ENCODE measurements around the gene HDAC4. TPM values are rescaled to one million over a fixed set of nuclear protein-coding genes. Genes with fewer than 3 reads are reported as not detected.
"Not testable (repeated sequence)": the region's sequence is repeated elsewhere in the genome, so short reads cannot be mapped to it uniquely, and the experiment has no call there.

The HDAC4 gene
- total RNA-seq, 1 donor from 2014 or later: 65.7 TPM

- H3K27ac ChIP-seq: no peak overlapping the region
- H3K36me3 ChIP-seq: no peaks in the 10 kb centered on the region
- H3K4me3 ChIP-seq: no peak overlapping the region
- DNase-seq (ENCODE audit: low spot score in 2 of 2): no peak
- no peaks in the 10 kb centered on the region for H3K4me1 ChIP-seq
- intact Hi-C loops (cut with DNase I): no loop called here
- no peak for TF ChIP-seq CTCF (IDR thresholded peaks at IDR 0.05)
- no peaks in the 10 kb centered on the region for H3K27me3 ChIP-seq
- no peaks in the 10 kb centered on the region for H3K9me3 ChIP-seq
These were observed 361.9 kb downstream of the HDAC4 start for GRCh38 chr2:239038773-239039478.

- DNase-seq (ENCODE audit: low spot score in 2 of 2); intact Hi-C loops (cut with DNase I): not testable (repeated sequence)
These were observed 362.5 kb downstream of the HDAC4 start for GRCh38 chr2:239038284-239038683.

GRCh38 chr2:239037559-239037910 lies 363.3 kb downstream of the HDAC4 start:
- H3K4me1 ChIP-seq: no peaks in the 10 kb centered on the region
- H3K36me3 ChIP-seq: no peaks in the 10 kb centered on the region
- H3K27me3 ChIP-seq: no peaks in the 10 kb centered on the region
- no peak overlapping the region for H3K27ac ChIP-seq
- no peak overlapping the region for H3K4me3 ChIP-seq
- TF ChIP-seq CTCF (IDR thresholded peaks at IDR 0.05): no peak
- no peaks in the 10 kb centered on the region for H3K9me3 ChIP-seq
- no peak for DNase-seq (ENCODE audit: low spot score in 2 of 2)
- intact Hi-C loops (cut with DNase I): no loop called here

More at GRCh38 chr2:239038284-239038683, 362.5 kb downstream of the HDAC4 start:
- H3K9me3 ChIP-seq, H3K27ac ChIP-seq, H3K4me3 ChIP-seq, H3K4me1 ChIP-seq, H3K36me3 ChIP-seq, H3K27me3 ChIP-seq: not testable (repeated sequence)

GRCh38 chr2:239036819-239037558 lies 363.8 kb downstream of the HDAC4 start:
- H3K36me3 ChIP-seq: no peaks in the 10 kb centered on the region
- intact Hi-C loops (cut with DNase I): no loop called here
- no peak overlapping the region for H3K27ac ChIP-seq
- no peaks in the 10 kb centered on the region for H3K4me1 ChIP-seq
- no peaks in the 10 kb centered on the region for H3K9me3 ChIP-seq
- DNase-seq (ENCODE audit: low spot score in 2 of 2): no peak
- no peaks in the 10 kb centered on the region for H3K27me3 ChIP-seq
- no peak overlapping the region for H3K4me3 ChIP-seq
- TF ChIP-seq CTCF (IDR thresholded peaks at IDR 0.05): no peak

- intact Hi-C loops (cut with DNase I): loop anchor here (1.0 to 2.0 kb wide), 2 partner anchors 846 to 955 kb away; no protein-coding TSS in a partner anchor
These were observed 364.7 kb downstream of the HDAC4 start for GRCh38 chr2:239035997-239036731.

More at GRCh38 chr2:239035997-239036731, 364.7 kb downstream of the HDAC4 start:
- H3K36me3 ChIP-seq: no peaks in the 10 kb centered on the region
- no peak overlapping the region for H3K27ac ChIP-seq
- no peaks in the 10 kb centered on the region for H3K4me1 ChIP-seq
- no peaks in the 10 kb centered on the region for H3K9me3 ChIP-seq
- H3K4me3 ChIP-seq: no peak overlapping the region
- no peak for DNase-seq (ENCODE audit: low spot score in 2 of 2)
- TF ChIP-seq CTCF (IDR thresholded peaks at IDR 0.05): no peak
- H3K27me3 ChIP-seq: no peaks in the 10 kb centered on the region
